Gastrocnemius medialis (tissue), 4 donors: ENCODE results near the gene HSD11B2. TPM values are rescaled to one million over a fixed set of nuclear protein-coding genes. Genes with fewer than 3 reads are reported as not detected.

Experiments
- ATAC-seq, 2 donors: fragments of 150-250 bp; one replicate each; pipeline ENCODE4 v1.9.1; 2016
- DNase-seq, 2 donors: peaks; one replicate each; pipeline ENCODE4 v3.0.0-alpha.2; 2019
- H3K27ac ChIP-seq, 4 donors: fragments of 200-600 bp; sonication (generic); 1 replicate in 1 of 4; 2 replicates in 3 of 4; pipeline ENCODE4 v1.5.1; 2016 to 2018; ENCODE audit warnings: mild to moderate bottlenecking in 2 of 4, moderate library complexity in 1 of 4
- H3K27me3 ChIP-seq, 3 donors: fragments of 200-600 bp; sonication (generic) in 2 of 3; 1 replicate in 1 of 3; 2 replicates in 2 of 3; pipeline versions ENCODE4 v1.5.1 to v1.6.0; 2016 to 2019; ENCODE audit warnings: mild to moderate bottlenecking in 1 of 3, moderate library complexity in 1 of 3
- H3K36me3 ChIP-seq, 2 donors: fragments of 200-600 bp; sonication (generic) in 1 of 2; one replicate each; pipeline ENCODE4 v1.5.1; 2017 to 2018
- H3K4me1 ChIP-seq, 2 donors: fragments of 200-600 bp; sonication (generic) in 1 of 2; one replicate each; pipeline ENCODE4 v1.5.1; 2016 to 2017; ENCODE audit warnings: mild to moderate bottlenecking in 2 of 2
- H3K4me3 ChIP-seq, 4 donors: fragments of 200-600 bp; sonication (generic) in 3 of 4; 1 replicate in 1 of 4; 2 replicates in 3 of 4; pipeline ENCODE4 v1.5.1; 2016 to 2019; ENCODE audit warnings: mild to moderate bottlenecking in 2 of 4
- H3K9me3 ChIP-seq, 3 donors: fragments of 200-600 bp; sonication (generic) in 2 of 3; 1 replicate in 1 of 3; 2 replicates in 2 of 3; pipeline ENCODE4 v1.5.1; 2016 to 2019
- POLR2A ChIP-seq, 2 donors: fragments of 450-650 bp; IDR thresholded peaks; one replicate each; pipeline ENCODE4 v1.6.1; 2017; ENCODE audit warnings: antibody characterized with exemption in 2 of 2, mild to moderate bottlenecking in 2 of 2, moderate library complexity in 2 of 2
- in situ Hi-C, 4 donors: fragments of 200-750 bp; cut with MboI; loops; one replicate each; pipeline versions ENCODE4 v1.15.0 to v1.8.0; 2017; ENCODE audit warnings: low sequenced_read_pairs in 4 of 4
- intact Hi-C: fragments of 100-400 bp; cut with DNase I; formaldehyde crosslinking; loops from one replicate; pipeline ENCODE4 v1.15.1; 2023; ENCODE audit warnings: low total_unique reads
- total RNA-seq, 4 donors: library from RNA; depleted of rRNA; stranded (reverse); fragments of >200 nt; gene quantifications; one replicate each; pipeline versions ENCODE4 v1.1.0 to v1.2.3, GENCODE V29; 2016
- TF ChIP-seq, protein P1 (sequence below), 5 experiments: fragments of 450-650 bp in 3 of 5; fragments of 200-600 bp in 2 of 5; sonication (generic) in 2 of 5; IDR thresholded peaks in 4 of 5; conservative IDR thresholded peaks in 1 of 5; 1 replicate in 4 of 5; 2 replicates in 1 of 5; pipeline ENCODE4 v1.5.1; 2016 to 2019; ENCODE audit warnings: antibody characterized with exemption in 5 of 5, mild to moderate bottlenecking in 3 of 5, moderate library complexity in 3 of 5

The HSD11B2 gene
- total RNA-seq, 4 donors from 2014 or later: 2.3 to 4.1 TPM; not detected in 2

DNA sequence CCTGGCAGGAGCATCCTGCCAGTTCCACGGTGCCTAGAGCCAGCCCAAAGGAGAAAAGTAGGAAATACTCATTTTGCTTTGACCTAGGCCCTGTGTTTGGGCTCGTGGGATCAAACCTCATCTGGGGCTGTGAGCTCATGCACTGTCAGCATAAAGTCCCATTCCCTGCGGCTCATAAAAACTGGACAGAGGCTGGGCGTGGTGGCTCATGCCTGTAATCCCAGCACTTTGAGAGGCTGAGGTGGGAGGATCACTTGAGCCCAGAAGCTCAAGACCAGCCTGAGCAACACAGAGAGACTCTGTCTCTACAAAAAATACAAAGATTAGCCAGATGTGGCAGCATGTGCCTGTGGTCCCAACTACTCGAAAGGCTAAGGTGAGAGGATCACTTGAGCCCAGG, 32.1 kb downstream of the HSD11B2 start:
- Histone ChIP-seq H3K9me3 (no peaks in the 10 kb centered on the region), H3K4me3 (no peak overlapping the region), H3K4me1 (peaks cover 85 to 90% of the 10 kb centered on the region in 2 donors), H3K27me3 (no peaks in the 10 kb centered on the region), H3K36me3 (no peaks in the 10 kb centered on the region), H3K27ac (peak overlapping the region in 2 of 4 donors; percentile 10 to 90)
- TF ChIP-seq, protein P1, sequence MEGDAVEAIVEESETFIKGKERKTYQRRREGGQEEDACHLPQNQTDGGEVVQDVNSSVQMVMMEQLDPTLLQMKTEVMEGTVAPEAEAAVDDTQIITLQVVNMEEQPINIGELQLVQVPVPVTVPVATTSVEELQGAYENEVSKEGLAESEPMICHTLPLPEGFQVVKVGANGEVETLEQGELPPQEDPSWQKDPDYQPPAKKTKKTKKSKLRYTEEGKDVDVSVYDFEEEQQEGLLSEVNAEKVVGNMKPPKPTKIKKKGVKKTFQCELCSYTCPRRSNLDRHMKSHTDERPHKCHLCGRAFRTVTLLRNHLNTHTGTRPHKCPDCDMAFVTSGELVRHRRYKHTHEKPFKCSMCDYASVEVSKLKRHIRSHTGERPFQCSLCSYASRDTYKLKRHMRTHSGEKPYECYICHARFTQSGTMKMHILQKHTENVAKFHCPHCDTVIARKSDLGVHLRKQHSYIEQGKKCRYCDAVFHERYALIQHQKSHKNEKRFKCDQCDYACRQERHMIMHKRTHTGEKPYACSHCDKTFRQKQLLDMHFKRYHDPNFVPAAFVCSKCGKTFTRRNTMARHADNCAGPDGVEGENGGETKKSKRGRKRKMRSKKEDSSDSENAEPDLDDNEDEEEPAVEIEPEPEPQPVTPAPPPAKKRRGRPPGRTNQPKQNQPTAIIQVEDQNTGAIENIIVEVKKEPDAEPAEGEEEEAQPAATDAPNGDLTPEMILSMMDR (IDR thresholded peaks at IDR 0.05 in 4 of 5, conservative IDR thresholded peaks at IDR 0.05 in 1 of 5): no peak
- no peak for TF ChIP-seq POLR2A (IDR thresholded peaks at IDR 0.05)
- in situ Hi-C loops (no loop called here), intact Hi-C loops (no loop called here)
- DNase-seq (no peak), ATAC-seq (no peak)

DNA sequence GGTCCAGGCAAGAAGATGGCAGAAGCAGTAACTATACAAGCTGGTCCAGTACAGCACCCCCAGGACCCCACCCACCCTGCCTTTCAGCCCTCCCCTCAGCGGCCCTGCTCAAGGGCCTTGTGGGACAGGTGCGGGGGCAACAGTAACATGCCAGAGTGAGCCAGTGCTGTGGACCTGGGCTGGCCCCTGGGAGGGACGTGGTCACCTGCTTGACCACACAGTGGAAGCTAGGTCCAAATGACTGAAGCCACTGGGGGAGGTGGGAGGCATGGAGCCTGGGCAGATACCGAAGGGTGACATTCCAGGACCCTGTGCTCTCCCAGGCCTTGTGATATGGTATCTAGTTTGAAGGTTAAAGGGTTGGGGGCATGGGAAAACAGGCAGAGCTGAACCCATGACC, 32.8 kb downstream of the HSD11B2 start:
- Histone ChIP-seq H3K27ac (peak overlapping the region in 2 of 4 donors; percentile 44 to 78), H3K36me3 (no peaks in the 10 kb centered on the region), H3K9me3 (no peaks in the 10 kb centered on the region), H3K4me1 (peaks cover 85 to 89% of the 10 kb centered on the region in 2 donors), H3K4me3 (no peak overlapping the region), H3K27me3 (no peaks in the 10 kb centered on the region)
- no peak for DNase-seq
- intact Hi-C loops (no loop called here), in situ Hi-C loops (no loop called here)
- TF ChIP-seq, protein P1 (IDR thresholded peaks at IDR 0.05 in 4 of 5, conservative IDR thresholded peaks at IDR 0.05 in 1 of 5): no peak
- no peak for TF ChIP-seq POLR2A (IDR thresholded peaks at IDR 0.05)
- no peak for ATAC-seq

DNA sequence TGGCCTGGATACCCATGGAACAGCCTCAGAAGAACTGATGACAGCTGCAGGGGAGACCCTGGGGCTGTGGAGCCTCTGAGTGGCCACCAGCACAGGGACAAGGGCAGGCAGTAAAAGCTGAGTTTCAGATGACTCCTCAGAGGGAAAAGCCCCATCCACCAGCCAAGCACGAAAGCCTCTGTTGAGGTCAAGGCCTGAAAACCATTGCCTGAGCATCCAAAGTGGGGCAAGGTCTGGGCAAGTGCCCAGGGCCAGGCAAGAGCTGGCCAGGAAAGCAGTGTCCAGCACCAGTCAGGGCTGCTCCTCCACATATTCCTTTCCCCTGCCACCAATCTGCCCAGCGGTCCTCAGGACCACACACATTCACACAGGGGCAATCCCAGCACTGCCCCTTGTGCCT, 33.6 kb downstream of the HSD11B2 start:
- Histone ChIP-seq H3K27me3 (no peaks in the 10 kb centered on the region), H3K36me3 (no peaks in the 10 kb centered on the region), H3K4me3 (no peak overlapping the region), H3K4me1 (peaks cover 83 to 89% of the 10 kb centered on the region in 2 donors), H3K27ac (peak overlapping the region; percentile 33 to 78 (median 44)), H3K9me3 (no peaks in the 10 kb centered on the region)
- in situ Hi-C loops: no loop called here
- ATAC-seq: peak; percentile 35 to 37
- TF ChIP-seq, protein P1 (IDR thresholded peaks at IDR 0.05 in 4 of 5, conservative IDR thresholded peaks at IDR 0.05 in 1 of 5): no peak
- no peak for TF ChIP-seq POLR2A (IDR thresholded peaks at IDR 0.05)
- intact Hi-C loops: no loop called here
- peak; percentile 56 to 62 for DNase-seq

DNA sequence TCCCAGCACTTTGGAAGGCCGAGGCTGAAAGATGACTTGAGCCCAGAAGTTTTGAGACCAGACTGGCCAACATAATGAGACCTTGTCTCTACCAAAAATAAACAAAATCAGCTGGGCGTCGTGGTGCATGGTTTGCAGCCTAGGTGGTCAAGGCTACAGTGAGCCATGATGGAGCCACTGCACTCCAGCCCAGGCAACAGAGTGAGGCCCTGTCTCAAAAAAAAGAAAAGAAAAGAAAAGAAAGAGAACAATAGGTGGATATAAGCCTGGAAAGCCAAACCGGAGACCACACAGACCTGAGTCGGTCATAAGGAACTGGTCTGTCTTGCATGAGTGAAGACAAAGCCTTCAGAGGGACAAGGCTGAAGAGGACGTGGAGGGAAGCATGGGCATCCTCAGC, 35.7 kb downstream of the HSD11B2 start:
- Histone ChIP-seq H3K4me1 (peaks cover 78 to 87% of the 10 kb centered on the region in 2 donors), H3K9me3 (no peaks in the 10 kb centered on the region), H3K4me3 (no peak overlapping the region), H3K27me3 (no peaks in the 10 kb centered on the region), H3K27ac (no peak overlapping the region), H3K36me3 (no peaks in the 10 kb centered on the region)
- ATAC-seq: no peak
- in situ Hi-C loops (no loop called here), intact Hi-C loops (no loop called here)
- DNase-seq: no peak
- TF ChIP-seq, protein P1 (IDR thresholded peaks at IDR 0.05 in 4 of 5, conservative IDR thresholded peaks at IDR 0.05 in 1 of 5): no peak
- TF ChIP-seq POLR2A (IDR thresholded peaks at IDR 0.05): no peak

DNA sequence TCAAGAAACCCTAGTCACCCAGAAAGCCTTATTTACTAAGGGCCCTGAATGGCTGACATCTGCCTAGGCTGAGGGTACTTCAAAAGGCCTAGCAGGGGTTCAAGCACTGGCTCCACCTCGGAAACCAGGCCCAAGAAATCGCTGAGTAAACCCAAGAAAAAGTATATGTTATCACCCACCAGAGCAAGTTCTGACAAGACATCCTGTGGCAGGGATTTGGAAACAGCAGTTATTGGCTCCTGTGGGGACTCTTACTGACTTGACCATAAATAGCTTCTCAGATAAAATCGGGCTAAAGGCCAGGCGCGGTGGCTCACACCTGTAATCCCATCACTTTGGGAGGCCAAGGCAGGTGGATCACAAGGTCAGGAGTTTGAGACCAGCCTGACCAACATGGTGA, 37.8 kb downstream of the HSD11B2 start:
- no peak for ATAC-seq
- Histone ChIP-seq H3K9me3 (no peaks in the 10 kb centered on the region), H3K27me3 (no peaks in the 10 kb centered on the region), H3K27ac (no peak overlapping the region), H3K4me1 (peaks cover 64 to 80% of the 10 kb centered on the region in 2 donors), H3K4me3 (no peak overlapping the region), H3K36me3 (no peaks in the 10 kb centered on the region)
- intact Hi-C loops (no loop called here), in situ Hi-C loops (no loop called here)
- TF ChIP-seq POLR2A (IDR thresholded peaks at IDR 0.05): no peak
- TF ChIP-seq, protein P1 (IDR thresholded peaks at IDR 0.05 in 4 of 5, conservative IDR thresholded peaks at IDR 0.05 in 1 of 5): no peak
- no peak for DNase-seq
